HG02571 (cell line): ENCODE results near the gene TRPC1.

Experiments
- ATAC-seq: cut with Tn5 transposase; IDR thresholded peaks from one replicate; pipeline ENCODE4 v1.9.1; 2021; ENCODE audit warnings: mild to moderate bottlenecking, moderate library complexity; ENCODE audit not compliant: unreplicated experiment

Gene TRPC1

GRCh38 chr3:142828703-142829305, 105.0 kb downstream of the TRPC1 start:
- ATAC-seq: peak; percentile 99

- no peak for ATAC-seq
Observed at GRCh38 chr3:142837526-142837925, 113.7 kb downstream of the TRPC1 start.

GRCh38 chr3:142839831-142840230, 116.0 kb downstream of the TRPC1 start:
- ATAC-seq: no peak

GRCh38 chr3:142844339-142844977, 120.6 kb downstream of the TRPC1 start:
- ATAC-seq: no peak

DNA sequence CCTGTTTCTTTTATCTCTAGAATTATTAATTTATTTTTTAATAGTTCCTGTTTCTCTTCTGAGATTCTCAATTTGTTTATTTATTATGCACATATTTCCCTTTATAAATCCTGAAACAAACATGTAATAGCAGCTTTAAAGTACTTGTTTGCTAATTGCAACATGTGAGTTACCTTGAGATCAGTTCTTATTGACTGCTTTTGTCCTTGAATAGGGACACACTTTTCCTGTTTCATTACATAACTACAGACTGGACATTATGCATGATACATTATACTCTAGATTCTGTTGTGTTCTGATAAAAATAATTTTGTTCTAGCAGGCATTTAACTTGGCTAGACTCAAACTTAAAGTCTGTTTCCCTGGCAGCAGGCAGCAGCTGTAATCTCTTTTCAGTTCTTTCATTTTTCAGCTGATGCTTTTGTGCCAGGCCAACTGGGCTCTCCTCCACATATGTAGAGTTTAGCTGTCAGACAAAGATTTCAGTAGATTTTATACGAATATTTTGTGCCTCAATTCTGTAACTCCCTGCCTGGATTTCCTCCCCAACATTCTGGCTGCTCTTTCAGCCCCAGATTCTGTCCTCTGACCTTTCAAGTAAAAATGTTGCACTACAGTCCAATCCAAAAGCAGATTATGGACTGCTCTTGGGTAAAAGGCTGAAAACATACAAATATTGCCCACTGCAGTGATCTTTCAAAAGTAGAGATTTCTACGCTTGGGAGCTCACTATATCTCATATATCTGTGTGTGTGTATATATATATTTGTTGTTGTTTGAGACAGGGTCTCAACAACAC, 123.1 kb downstream of the TRPC1 start:
- ATAC-seq: no peak

GRCh38 chr3:142849148-142849547, 125.3 kb downstream of the TRPC1 start:
- no peak for ATAC-seq

GRCh38 chr3:142850395-142851023, 126.7 kb downstream of the TRPC1 start:
- no peak for ATAC-seq

GRCh38 chr3:142852009-142852408, 128.2 kb downstream of the TRPC1 start:
- no peak for ATAC-seq

DNA sequence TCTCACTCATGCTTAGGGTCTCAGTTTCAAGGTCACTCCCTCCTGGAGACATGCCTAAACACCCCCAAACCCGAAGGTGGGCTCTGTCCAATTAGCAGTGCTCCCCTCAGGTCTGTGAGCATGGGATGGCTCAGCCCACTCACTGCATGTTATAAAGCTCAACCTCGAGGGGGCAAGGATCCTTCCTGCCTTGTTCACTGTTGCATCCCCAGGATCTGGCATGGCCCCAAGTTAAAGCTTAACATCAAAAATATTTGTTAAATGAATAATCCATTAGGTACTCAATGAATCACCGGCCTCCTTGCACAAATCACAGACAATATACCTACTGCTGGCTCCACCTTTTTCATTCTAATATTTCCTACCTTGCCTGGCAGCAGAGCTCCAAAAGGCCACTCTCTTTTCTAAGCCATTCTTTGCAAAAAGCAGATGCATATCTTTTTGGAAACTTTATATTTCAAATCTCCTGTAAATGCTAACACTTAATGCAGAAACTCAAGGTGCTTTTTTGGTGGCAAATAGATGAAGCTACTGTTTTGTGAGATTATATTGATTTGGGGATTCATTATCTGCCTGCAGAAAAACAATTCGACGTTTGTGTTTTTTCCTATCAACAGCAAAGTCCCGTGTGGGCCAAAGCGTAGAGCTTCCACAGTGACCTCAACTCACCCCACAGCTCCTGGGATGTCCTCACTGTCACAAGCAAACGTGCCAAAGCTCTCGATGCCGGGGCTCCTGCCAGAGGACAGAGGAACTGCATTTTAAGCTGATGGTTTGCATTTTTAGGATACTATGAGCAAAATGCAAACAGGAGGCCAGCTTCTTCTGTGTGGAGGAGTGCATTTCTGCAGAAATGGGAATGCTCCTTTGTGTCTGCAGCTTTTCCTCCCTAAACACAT, 129.7 kb downstream of the TRPC1 start:
- ATAC-seq: no peak

DNA sequence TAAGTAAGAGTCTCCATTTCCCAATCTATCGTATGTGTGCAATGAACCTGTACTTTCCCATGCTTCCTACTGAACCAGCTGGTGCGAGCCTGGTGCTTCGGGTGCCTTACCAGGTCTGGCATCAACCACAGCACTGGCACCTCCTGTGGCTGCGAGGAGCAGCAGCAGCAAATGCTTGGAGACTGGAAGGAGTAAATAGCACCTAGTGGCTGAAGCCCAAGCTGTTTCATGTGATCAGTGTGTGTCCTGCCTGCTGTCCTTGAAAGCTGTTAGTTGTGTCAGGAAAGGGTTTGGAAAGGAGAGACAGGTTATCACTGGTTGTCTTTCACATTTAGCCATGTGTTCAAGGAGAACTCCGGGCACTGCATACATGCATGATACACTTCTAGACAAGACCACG, 133.2 kb downstream of the TRPC1 start:
- no peak for ATAC-seq
